A549 (cell line): ENCODE results near the gene ISOC1.

Source experiments
- CEBPB ChIP-seq, 2 experiments: fragments of >200 bp in 1 of 2; sonication (Bioruptor Twin) in 1 of 2; formaldehyde crosslinking in 1 of 2; IDR thresholded peaks; 2 replicates each; pipeline ENCODE4 v1.6.1; 2012 to 2016
- CTCF ChIP-seq: fragments of >200 bp; sonication (Bioruptor Twin); formaldehyde crosslinking; IDR thresholded peaks from 3 replicates; pipeline ENCODE4 v1.5.1; 2016
- EHMT2 ChIP-seq: fragments of 200-600 bp; sonication (generic); IDR thresholded peaks from 2 replicates; pipeline ENCODE4 v1.6.1; 2016; ENCODE audit warnings: antibody characterized with exemption, low read depth, mild to moderate bottlenecking, moderate library complexity
- EP300 ChIP-seq, 2 experiments: fragments of >200 bp; sonication (Bioruptor Twin); formaldehyde crosslinking; IDR thresholded peaks; 2 replicates in 1 of 2; 3 replicates in 1 of 2; pipeline ENCODE4 v1.6.1; 2016 to 2017
- NFE2L2 ChIP-seq: fragments of 150-350 bp; conservative IDR thresholded peaks from 2 replicates; pipeline ENCODE4 v1.6.1; 2014; ENCODE audit warnings: low read length
- PBX3 ChIP-seq: IDR thresholded peaks from 2 replicates; pipeline ENCODE4 v1.6.1; 2012
- POLR2A ChIP-seq: IDR thresholded peaks from 2 replicates; pipeline ENCODE4 v1.6.1; 2012; ENCODE audit warnings: mild to moderate bottlenecking, low read length
- RAD21 ChIP-seq, 2 experiments: fragments of >200 bp in 1 of 2; sonication (Bioruptor Twin) in 1 of 2; formaldehyde crosslinking in 1 of 2; IDR thresholded peaks in 1 of 2; conservative IDR thresholded peaks in 1 of 2; 2 replicates in 1 of 2; 3 replicates in 1 of 2; pipeline ENCODE4 v1.6.1; 2012 to 2018; ENCODE audit warnings: inconsistent platforms in 1 of 2
- TF ChIP-seq, protein P1 (sequence below): fragments of >200 bp; sonication (Bioruptor Twin); formaldehyde crosslinking; IDR thresholded peaks from 2 replicates; pipeline ENCODE4 v1.6.1; 2016

- TF ChIP-seq NFE2L2 (no peak), CTCF (no peak), RAD21 (conservative IDR thresholded peaks at IDR 0.05 in 1 of 2, IDR thresholded peaks at IDR 0.05 in 1 of 2) (no peak), POLR2A (no peak), PBX3 (no peak), EHMT2 (no peak), EP300 (IDR thresholded peaks at IDR 0.05) (no peak), CEBPB (IDR thresholded peaks at IDR 0.05) (no peak)
- TF ChIP-seq, protein P1, sequence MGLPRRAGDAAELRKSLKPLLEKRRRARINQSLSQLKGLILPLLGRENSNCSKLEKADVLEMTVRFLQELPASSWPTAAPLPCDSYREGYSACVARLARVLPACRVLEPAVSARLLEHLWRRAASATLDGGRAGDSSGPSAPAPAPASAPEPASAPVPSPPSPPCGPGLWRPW = no peak
These were observed 17.0 kb upstream of the ISOC1 start for GRCh38 chr5:129077433-129078075.
